ENCODE results near the gene ACP1. TPM values are rescaled to one million over a fixed set of nuclear protein-coding genes. Genes with fewer than 3 reads are reported as not detected.

The ACP1 gene
- polyA plus RNA-seq, 2 of the 4 experiments (the other 2 are of a cell fraction): 204 to 338 TPM

DNA sequence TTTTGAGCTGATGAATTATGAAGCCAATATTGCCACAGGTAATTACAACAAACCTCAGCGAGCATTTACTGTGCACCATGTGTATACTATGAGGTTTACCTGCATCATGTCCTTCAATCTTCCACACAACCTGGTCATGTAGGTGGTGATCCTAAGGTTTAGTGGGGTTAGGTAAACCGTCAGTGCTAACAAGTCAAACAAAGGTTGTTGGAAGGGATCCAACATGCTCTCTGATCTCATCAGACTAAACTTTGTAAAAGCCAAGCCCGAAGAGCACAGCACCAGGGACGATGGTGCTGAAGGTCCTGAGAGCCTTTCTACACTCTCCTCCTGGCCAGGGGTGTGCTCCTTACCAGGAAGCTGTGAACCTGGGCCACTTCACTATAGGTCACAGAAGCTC is 30.3 kb upstream of the ACP1 start:
- Histone ChIP-seq H3K27ac (no peak overlapping the region), H3K4me2 (no peak overlapping the region), H3K9me3 (no peaks in the 10 kb centered on the region), H3K4me1 (no peaks in the 10 kb centered on the region), H3K4me3 (no peak overlapping the region)
- no peak for FAIRE-seq
- WGBS (ENCODE audit: missing lambda C conversion rate): 53% methylated on average over 4 of the region's 4 CpGs
- ChIA-PET POLR2A (no interaction called here), CTCF (interaction anchor here (2.0 kb wide), 1 partner anchor 16 kb away, joined by 4 read pairs; no protein-coding TSS in a partner anchor)
- no peak for ATAC-seq
- no peak for DNase-seq (ENCODE audit: low read depth in 1 of 2, low spot score in 1 of 2)
- no peak for TF ChIP-seq CEBPB (IDR thresholded peaks at IDR 0.05)
- no peak for TF ChIP-seq RARB (CRISPR knock-in tag; IDR thresholded peaks at IDR 0.05)
- TF ChIP-seq RNF2 (IDR thresholded peaks at IDR 0.05; ENCODE audit: borderline replicate concordance, low read depth): no peak
- TF ChIP-seq FOSL2 (IDR thresholded peaks at IDR 0.05): no peak
- no peak for TF ChIP-seq FOSL2 (CRISPR knock-in tag; IDR thresholded peaks at IDR 0.05)
- TF ChIP-seq HEYL (CRISPR knock-in tag; IDR thresholded peaks at IDR 0.05): no peak
- TF ChIP-seq BHLHE40 (IDR thresholded peaks at IDR 0.05; ENCODE audit: low read depth, low read length): no peak
- no peak for TF ChIP-seq POLR2AphosphoS2 (conservative IDR thresholded peaks at IDR 0.05; ENCODE audit: low read length)
- TF ChIP-seq, protein P1, sequence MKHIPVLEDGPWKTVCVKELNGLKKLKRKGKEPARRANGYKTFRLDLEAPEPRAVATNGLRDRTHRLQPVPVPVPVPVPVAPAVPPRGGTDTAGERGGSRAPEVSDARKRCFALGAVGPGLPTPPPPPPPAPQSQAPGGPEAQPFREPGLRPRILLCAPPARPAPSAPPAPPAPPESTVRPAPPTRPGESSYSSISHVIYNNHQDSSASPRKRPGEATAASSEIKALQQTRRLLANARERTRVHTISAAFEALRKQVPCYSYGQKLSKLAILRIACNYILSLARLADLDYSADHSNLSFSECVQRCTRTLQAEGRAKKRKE (CRISPR knock-in tag; IDR thresholded peaks at IDR 0.05; ENCODE audit: low read depth): no peak
- no peak for TF ChIP-seq EP300 (IDR thresholded peaks at IDR 0.05)
- no peak for TF ChIP-seq NFE2L2 (conservative IDR thresholded peaks at IDR 0.05; ENCODE audit: low read length)
- TF ChIP-seq CHD2 (IDR thresholded peaks at IDR 0.05; ENCODE audit: low read length, partially characterized antibody): no peak
- TF ChIP-seq KDM5A (IDR thresholded peaks at IDR 0.05): no peak
- no peak for TF ChIP-seq JUNB (IDR thresholded peaks at IDR 0.05)
- no peak for TF ChIP-seq FOXS1 (CRISPR knock-in tag; IDR thresholded peaks at IDR 0.05)
- TF ChIP-seq EHF (CRISPR knock-in tag; IDR thresholded peaks at IDR 0.05): no peak
- TF ChIP-seq TP53 (CRISPR knock-in tag; IDR thresholded peaks at IDR 0.05): no peak
- TF ChIP-seq, protein P2, sequence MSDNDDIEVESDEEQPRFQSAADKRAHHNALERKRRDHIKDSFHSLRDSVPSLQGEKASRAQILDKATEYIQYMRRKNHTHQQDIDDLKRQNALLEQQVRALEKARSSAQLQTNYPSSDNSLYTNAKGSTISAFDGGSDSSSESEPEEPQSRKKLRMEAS (IDR thresholded peaks at IDR 0.05): no peak
- TF ChIP-seq, protein P3, sequence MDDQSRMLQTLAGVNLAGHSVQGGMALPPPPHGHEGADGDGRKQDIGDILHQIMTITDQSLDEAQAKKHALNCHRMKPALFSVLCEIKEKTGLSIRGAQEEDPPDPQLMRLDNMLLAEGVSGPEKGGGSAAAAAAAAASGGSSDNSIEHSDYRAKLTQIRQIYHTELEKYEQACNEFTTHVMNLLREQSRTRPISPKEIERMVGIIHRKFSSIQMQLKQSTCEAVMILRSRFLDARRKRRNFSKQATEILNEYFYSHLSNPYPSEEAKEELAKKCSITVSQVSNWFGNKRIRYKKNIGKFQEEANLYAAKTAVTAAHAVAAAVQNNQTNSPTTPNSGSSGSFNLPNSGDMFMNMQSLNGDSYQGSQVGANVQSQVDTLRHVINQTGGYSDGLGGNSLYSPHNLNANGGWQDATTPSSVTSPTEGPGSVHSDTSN (IDR thresholded peaks at IDR 0.05): no peak

- Histone ChIP-seq H3K4me3 (no peak overlapping the region), H3K4me1 (no peaks in the 10 kb centered on the region), H3K9me3 (no peaks in the 10 kb centered on the region), H3K27ac (no peak overlapping the region), H3K4me2 (no peak overlapping the region)
- ChIA-PET POLR2A (no interaction called here), CTCF (interaction anchor here (0.7 to 2.2 kb wide), 4 partner anchors 8 to 54 kb away, joined by 3 to 13 read pairs (median 4); no protein-coding TSS in a partner anchor)
- 80% methylated on average over 6 of the region's 6 CpGs for whole genome bisulfite sequencing (ENCODE audit: missing lambda C conversion rate)
- no peak for ATAC-seq
- no peak for FAIRE-seq
- TF ChIP-seq GATA3 (IDR thresholded peaks at IDR 0.05; ENCODE audit: borderline replicate concordance) (no peak), HOXB13 (CRISPR knock-in tag; IDR thresholded peaks at IDR 0.05; ENCODE audit: low read depth) (no peak)
- DNase-seq (ENCODE audit: low read depth in 1 of 2, low spot score in 1 of 2): no peak
Observed at GRCh38 chr2:236993-237539, 27.7 kb upstream of the ACP1 start.

DNA sequence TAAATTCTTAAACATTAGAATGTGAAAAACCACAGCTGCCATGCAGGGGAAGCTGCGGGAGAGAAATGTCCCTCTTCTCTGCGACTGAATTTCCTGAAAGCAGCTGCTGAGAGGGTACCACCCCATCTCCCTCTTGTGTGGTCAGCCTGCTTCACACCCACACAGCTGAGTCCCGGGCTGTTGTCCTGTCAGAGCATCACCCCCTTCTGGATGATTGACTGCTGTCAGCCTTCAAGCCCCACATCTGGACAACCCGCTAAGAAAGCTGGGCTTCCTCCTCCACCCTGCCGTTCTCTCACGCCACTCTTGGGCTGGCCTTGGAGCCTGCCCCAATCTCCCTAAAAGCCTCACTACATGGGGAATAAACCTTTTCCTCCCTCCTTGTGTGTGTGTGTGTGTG is 26.9 kb upstream of the ACP1 start:
- 80% methylated on average over 6 of the region's 6 CpGs for WGBS (ENCODE audit: missing lambda C conversion rate)
- ChIA-PET CTCF (interaction anchor here (1.3 to 2.2 kb wide), 2 partner anchors 9 to 19 kb away, joined by 4 to 13 read pairs; no protein-coding TSS in a partner anchor), POLR2A (no interaction called here)
- DNase-seq (ENCODE audit: low read depth in 1 of 2, low spot score in 1 of 2) (no peak), FAIRE-seq (no peak), ATAC-seq (no peak)
- TF ChIP-seq SREBF2 (IDR thresholded peaks at IDR 0.05): no peak
- no peak for TF ChIP-seq RFX5 (IDR thresholded peaks at IDR 0.05)
- TF ChIP-seq HOXA7 (CRISPR knock-in tag; IDR thresholded peaks at IDR 0.05): no peak
- no peak for TF ChIP-seq HOXB5 (CRISPR knock-in tag; IDR thresholded peaks at IDR 0.05)
- TF ChIP-seq, protein P4, sequence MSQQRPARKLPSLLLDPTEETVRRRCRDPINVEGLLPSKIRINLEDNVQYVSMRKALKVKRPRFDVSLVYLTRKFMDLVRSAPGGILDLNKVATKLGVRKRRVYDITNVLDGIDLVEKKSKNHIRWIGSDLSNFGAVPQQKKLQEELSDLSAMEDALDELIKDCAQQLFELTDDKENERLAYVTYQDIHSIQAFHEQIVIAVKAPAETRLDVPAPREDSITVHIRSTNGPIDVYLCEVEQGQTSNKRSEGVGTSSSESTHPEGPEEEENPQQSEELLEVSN (IDR thresholded peaks at IDR 0.05; ENCODE audit: borderline replicate concordance, low read depth): no peak
- TF ChIP-seq GATA3 (IDR thresholded peaks at IDR 0.05; ENCODE audit: borderline replicate concordance): no peak
- TF ChIP-seq RARB (CRISPR knock-in tag; IDR thresholded peaks at IDR 0.05): no peak
- no peak for TF ChIP-seq POLR2AphosphoS2 (conservative IDR thresholded peaks at IDR 0.05; ENCODE audit: low read length)
- TF ChIP-seq MAFK (IDR thresholded peaks at IDR 0.05; ENCODE audit: partially characterized antibody): no peak
- no peak for TF ChIP-seq KDM1A (IDR thresholded peaks at IDR 0.05; ENCODE audit: low read depth)
- no peak for TF ChIP-seq ZC3H11A (IDR thresholded peaks at IDR 0.05)
- TF ChIP-seq SMC3 (IDR thresholded peaks at IDR 0.05): no peak
- TF ChIP-seq FOSL2 (IDR thresholded peaks at IDR 0.05): no peak
- no peak for TF ChIP-seq FOSL2 (CRISPR knock-in tag; IDR thresholded peaks at IDR 0.05)
- no peak for TF ChIP-seq EHF (CRISPR knock-in tag; IDR thresholded peaks at IDR 0.05)
- TF ChIP-seq BHLHE40 (IDR thresholded peaks at IDR 0.05; ENCODE audit: low read depth, low read length): no peak
- Histone ChIP-seq H3K27ac (no peak overlapping the region), H3K4me3 (no peak overlapping the region), H3K9me3 (0 out of 3 replicates have a peak, but pooled peaks cover 2% of the 10 kb centered on the region), H3K4me2 (no peak overlapping the region), H3K4me1 (no peaks in the 10 kb centered on the region)
